Trophoblast cell (in vitro differentiated cells and primary cell): ENCODE measurements around the gene ZNF562.

Experiments used
- DNase-seq, 2 donors: peaks; one replicate each; pipeline ENCODE4 v3.0.0-alpha.2; 2016
- H2AFZ ChIP-seq: 2 replicates; pipeline ENCODE4 v1.6.1; 2013; ENCODE audit warnings: low read length, moderate library complexity, mild to moderate bottlenecking; ENCODE audit not compliant: insufficient read depth, poor library complexity
- H2AK5ac ChIP-seq: 2 replicates; pipeline ENCODE4 v1.6.1; 2013; ENCODE audit warnings: mild to moderate bottlenecking, low read length
- H2BK120ac ChIP-seq: 2 replicates; pipeline ENCODE4 v1.6.1; 2013; ENCODE audit warnings: low read length, mild to moderate bottlenecking, moderate library complexity; ENCODE audit not compliant: insufficient read depth, poor library complexity
- H2BK12ac ChIP-seq: 2 replicates; pipeline ENCODE4 v1.6.1; 2013; ENCODE audit warnings: mild to moderate bottlenecking, low read length, moderate library complexity
- H2BK5ac ChIP-seq: 2 replicates; pipeline ENCODE4 v1.6.1; 2013; ENCODE audit warnings: low read length, low read depth, moderate library complexity, mild to moderate bottlenecking; ENCODE audit not compliant: poor library complexity
- H3K14ac ChIP-seq: 2 replicates; pipeline ENCODE4 v1.6.1; 2013; ENCODE audit warnings: mild to moderate bottlenecking, low read length
- H3K18ac ChIP-seq: 2 replicates; pipeline ENCODE4 v1.6.1; 2013; ENCODE audit warnings: mild to moderate bottlenecking, low read length
- H3K23ac ChIP-seq: 2 replicates; pipeline ENCODE4 v1.6.1; 2013; ENCODE audit warnings: low read length
- H3K27ac ChIP-seq: 2 replicates; pipeline ENCODE4 v1.5.1; 2013; ENCODE audit warnings: low read depth, mild to moderate bottlenecking, inconsistent platforms, low read length, moderate library complexity
- H3K27me3 ChIP-seq: 2 replicates; pipeline ENCODE4 v1.6.1; 2013; ENCODE audit warnings: inconsistent platforms, mild to moderate bottlenecking, low read length, moderate library complexity; ENCODE audit not compliant: insufficient read depth
- H3K36me3 ChIP-seq, 2 experiments: 1 replicate in 1 of 2; 2 replicates in 1 of 2; pipeline ENCODE4 v1.6.1; 2013; ENCODE audit warnings: low read length in 2 of 2, mild to moderate bottlenecking in 2 of 2, moderate library complexity in 1 of 2; ENCODE audit not compliant: insufficient read depth in 2 of 2, control insufficient read depth in 1 of 2
- H3K4ac ChIP-seq: 2 replicates; pipeline ENCODE4 v1.6.1; 2013; ENCODE audit warnings: low read depth, mild to moderate bottlenecking, low read length, moderate library complexity
- H3K4me1 ChIP-seq, 2 experiments: 1 replicate in 1 of 2; 2 replicates in 1 of 2; pipeline ENCODE4 v1.6.1; 2013; ENCODE audit warnings: low read length in 2 of 2, mild to moderate bottlenecking in 2 of 2, moderate library complexity in 1 of 2; ENCODE audit not compliant: insufficient read depth in 2 of 2, control insufficient read depth in 1 of 2
- H3K4me2 ChIP-seq: 2 replicates; pipeline ENCODE4 v1.6.1; 2013; ENCODE audit warnings: inconsistent platforms, mild to moderate bottlenecking, low read length, moderate library complexity
- H3K4me3 ChIP-seq: 2 replicates; pipeline ENCODE4 v1.5.1; 2013; ENCODE audit warnings: mild to moderate bottlenecking, low read depth, low read length, inconsistent platforms
- H3K79me1 ChIP-seq: one replicate; pipeline ENCODE4 v1.6.1; 2013; ENCODE audit warnings: low read length
- H3K79me2 ChIP-seq: 2 replicates; pipeline ENCODE4 v1.6.1; 2013; ENCODE audit warnings: low read length, mild to moderate bottlenecking; ENCODE audit not compliant: control insufficient read depth, insufficient read depth, poor library complexity
- H3K9ac ChIP-seq: 2 replicates; pipeline ENCODE4 v1.6.1; 2013; ENCODE audit warnings: mild to moderate bottlenecking, low read length
- H3K9me3 ChIP-seq: 2 replicates; pipeline ENCODE4 v1.6.1; 2013; ENCODE audit warnings: low read depth, mild to moderate bottlenecking, control low read depth, inconsistent platforms, low read length; ENCODE audit not compliant: insufficient read depth
- H4K12ac ChIP-seq: 2 replicates; pipeline ENCODE4 v1.6.1; 2013; ENCODE audit warnings: low read depth, mild to moderate bottlenecking, low read length, moderate library complexity
- H4K8ac ChIP-seq: 2 replicates; pipeline ENCODE4 v1.6.1; 2013; ENCODE audit warnings: low read depth, mild to moderate bottlenecking, low read length, moderate library complexity
- H4K91ac ChIP-seq: one replicate; pipeline ENCODE4 v1.6.1; 2013; ENCODE audit warnings: low read depth, mild to moderate bottlenecking, low read length, moderate library complexity
- WGBS: extraction: QIAGEN DNeasy Blood & Tissue Kit; methylation state at CpG from one replicate; pipeline ENCODE4 v1.1.7; 2013; ENCODE audit warnings: missing lambda C conversion rate; ENCODE audit not compliant: insufficient read length, insufficient coverage; ENCODE audit errors: extremely low coverage; 5-methylcytosine and 5-hydroxymethylcytosine counted together

ZNF562 gene

GRCh38 chr19:9711815-9712214 lies 36.9 kb upstream of the ZNF562 start:
- H2AK5ac ChIP-seq: no peak overlapping the region
- H3K18ac ChIP-seq: no peak overlapping the region
- H2BK5ac ChIP-seq: no peak overlapping the region
- H3K4me3 ChIP-seq: no peak overlapping the region
- H3K23ac ChIP-seq: no peak overlapping the region
- WGBS: no CpG with 5 or more reads among the region's 3 CpGs
- H3K27me3 ChIP-seq: no peaks in the 10 kb centered on the region
- no peak overlapping the region for H2BK12ac ChIP-seq
- H3K14ac ChIP-seq: no peak overlapping the region
- H3K4me2 ChIP-seq: no peak overlapping the region
- no peaks in the 10 kb centered on the region for H3K4me1 ChIP-seq
- no peak overlapping the region for H2AFZ ChIP-seq
- H4K91ac ChIP-seq: no peak overlapping the region
- no peak overlapping the region for H4K8ac ChIP-seq
- peaks cover 7% of the 10 kb centered on the region for H3K9me3 ChIP-seq
- no peaks in the 10 kb centered on the region for H3K79me2 ChIP-seq
- H3K79me1 ChIP-seq: no peaks in the 10 kb centered on the region
- H3K27ac ChIP-seq: no peak overlapping the region
- H4K12ac ChIP-seq: no peak overlapping the region
- DNase-seq: no peak
- H2BK120ac ChIP-seq: no peak overlapping the region
- no peak overlapping the region for H3K9ac ChIP-seq
- no peak overlapping the region for H3K4ac ChIP-seq
- H3K36me3 ChIP-seq: no peaks in the 10 kb centered on the region

- no peak overlapping the region for H2AFZ ChIP-seq
- H3K27ac ChIP-seq: no peak overlapping the region
- no peak overlapping the region for H4K12ac ChIP-seq
- H2BK12ac ChIP-seq: no peak overlapping the region
- no peak overlapping the region for H3K4me2 ChIP-seq
- no peak overlapping the region for H4K91ac ChIP-seq
- H3K79me1 ChIP-seq: no peaks in the 10 kb centered on the region
- DNase-seq: no peak
- H3K14ac ChIP-seq: no peak overlapping the region
- no peak overlapping the region for H3K18ac ChIP-seq
- no peak overlapping the region for H2AK5ac ChIP-seq
- H3K9me3 ChIP-seq: peaks cover 7% of the 10 kb centered on the region
- H2BK120ac ChIP-seq: no peak overlapping the region
- no peaks in the 10 kb centered on the region for H3K36me3 ChIP-seq
- no peak overlapping the region for H3K4ac ChIP-seq
- no CpG with 5 or more reads among the region's 1 CpG for WGBS
- no peaks in the 10 kb centered on the region for H3K27me3 ChIP-seq
- no peak overlapping the region for H3K23ac ChIP-seq
- H2BK5ac ChIP-seq: no peak overlapping the region
- no peak overlapping the region for H3K9ac ChIP-seq
- no peak overlapping the region for H3K4me3 ChIP-seq
- H3K79me2 ChIP-seq: no peaks in the 10 kb centered on the region
- H3K4me1 ChIP-seq: no peaks in the 10 kb centered on the region
- H4K8ac ChIP-seq: no peak overlapping the region
Measured at GRCh38 chr19:9709305-9709704, 34.4 kb upstream of the ZNF562 start.

GRCh38 chr19:9705836-9706235 lies 30.9 kb upstream of the ZNF562 start:
- H3K79me2 ChIP-seq: no peaks in the 10 kb centered on the region
- H3K4ac ChIP-seq: no peak overlapping the region
- no peak overlapping the region for H2AFZ ChIP-seq
- DNase-seq: no peak
- peaks cover 0 to 2% of the 10 kb centered on the region in 2 experiments for H3K36me3 ChIP-seq
- H2BK12ac ChIP-seq: no peak overlapping the region
- no peaks in the 10 kb centered on the region for H3K79me1 ChIP-seq
- no peak overlapping the region for H3K27ac ChIP-seq
- no peak overlapping the region for H3K23ac ChIP-seq
- peaks cover 0 to 2% of the 10 kb centered on the region in 2 experiments for H3K4me1 ChIP-seq
- H4K91ac ChIP-seq: no peak overlapping the region
- H3K18ac ChIP-seq: no peak overlapping the region
- peaks cover 13% of the 10 kb centered on the region for H3K9me3 ChIP-seq
- no peak overlapping the region for H2BK120ac ChIP-seq
- no peak overlapping the region for H3K9ac ChIP-seq
- no peak overlapping the region for H3K4me2 ChIP-seq
- no peak overlapping the region for H4K12ac ChIP-seq
- no peak overlapping the region for H3K4me3 ChIP-seq
- no peak overlapping the region for H2BK5ac ChIP-seq
- WGBS: no CpG with 5 or more reads among the region's 6 CpGs
- no peak overlapping the region for H4K8ac ChIP-seq
- no peak overlapping the region for H3K14ac ChIP-seq
- no peak overlapping the region for H2AK5ac ChIP-seq
- no peaks in the 10 kb centered on the region for H3K27me3 ChIP-seq

- H3K27me3 ChIP-seq: no peaks in the 10 kb centered on the region
- peaks cover 0 to 2% of the 10 kb centered on the region in 2 experiments for H3K36me3 ChIP-seq
- peak overlapping the region; percentile 25 for H3K27ac ChIP-seq
- no peak overlapping the region for H3K14ac ChIP-seq
- WGBS: no CpG with 5 or more reads among the region's 6 CpGs
- H3K4me1 ChIP-seq: peaks cover 0 to 2% of the 10 kb centered on the region in 2 experiments
- H3K4me3 ChIP-seq: no peak overlapping the region
- H4K91ac ChIP-seq: no peak overlapping the region
- H2BK12ac ChIP-seq: no peak overlapping the region
- peak; percentile 81 to 87 for DNase-seq
- no peak overlapping the region for H3K18ac ChIP-seq
- H3K4me2 ChIP-seq: no peak overlapping the region
- H3K9me3 ChIP-seq: peaks cover 19% of the 10 kb centered on the region
- H3K9ac ChIP-seq: no peak overlapping the region
- no peak overlapping the region for H2BK5ac ChIP-seq
- H3K23ac ChIP-seq: no peak overlapping the region
- H4K12ac ChIP-seq: no peak overlapping the region
- no peaks in the 10 kb centered on the region for H3K79me1 ChIP-seq
- no peak overlapping the region for H2BK120ac ChIP-seq
- no peak overlapping the region for H4K8ac ChIP-seq
- H2AFZ ChIP-seq: no peak overlapping the region
- H3K4ac ChIP-seq: no peak overlapping the region
- H2AK5ac ChIP-seq: no peak overlapping the region
- H3K79me2 ChIP-seq: no peaks in the 10 kb centered on the region
Measured at GRCh38 chr19:9702186-9702585, 27.3 kb upstream of the ZNF562 start.
